ENCODE measurements around the gene CABLES1. TPM values are rescaled to one million over a fixed set of nuclear protein-coding genes. Genes with fewer than 3 reads are reported as not detected.
"Not testable (repeated sequence)": the region's sequence is repeated elsewhere in the genome, so short reads cannot be mapped to it uniquely, and the experiment has no call there.

CABLES1 gene
- polyA plus RNA-seq, 6 donors from 2014 or later = 0.10 to 0.63 (median 0.21) TPM; not detected in 2

DNA sequence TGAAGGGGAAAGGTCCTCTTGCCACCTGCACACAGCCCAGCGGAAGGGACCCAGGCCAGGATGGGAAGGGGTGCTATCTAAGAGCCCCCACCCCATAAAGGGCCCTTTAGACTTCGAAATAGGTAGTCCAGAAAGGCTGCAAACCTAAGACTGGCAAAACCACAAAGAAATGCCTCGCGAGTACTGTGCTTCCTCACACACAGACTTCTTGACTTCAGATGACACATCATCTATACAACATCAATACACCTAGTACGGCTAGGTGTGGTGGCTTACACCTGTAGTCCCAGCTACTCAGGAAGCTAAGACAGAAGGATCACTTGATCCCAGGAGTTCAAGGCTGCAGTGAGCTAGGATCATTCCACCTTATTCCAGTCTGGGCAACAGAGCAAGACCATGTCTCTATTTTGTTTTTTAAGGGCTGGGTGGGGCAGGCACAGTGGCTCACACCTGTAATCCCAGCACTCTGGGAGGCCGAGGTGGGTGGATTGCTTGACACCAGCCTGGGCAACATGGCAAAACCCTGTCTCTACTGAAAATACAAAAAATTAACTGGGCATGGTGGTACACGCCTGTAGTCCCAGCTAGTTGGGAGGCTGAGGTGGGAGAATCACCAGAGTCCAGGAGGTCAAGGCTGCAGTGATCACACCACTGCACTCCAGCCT lies 125.8 kb downstream of the CABLES1 start:
- peak overlapping the region; percentile 85 to 96 (median 88) for H3K27ac Mint-ChIP-seq
- ATAC-seq (ENCODE audit: low read depth in 2 of 2) (peak in 1 of 2 donors; percentile 22), DNase-seq (no peak)
- no peaks in the 10 kb centered on the region for H3K36me3 Mint-ChIP-seq
- peaks cover 31 to 40% (median 36%) of the 10 kb centered on the region in 3 donors for H3K4me1 Mint-ChIP-seq
- peaks cover 0 to 4% (median 0%) of the 10 kb centered on the region in 3 donors for H3K27me3 Mint-ChIP-seq
- H3K4me3 Mint-ChIP-seq = peak overlapping the region in 7 of 8 donors; percentile 42 to 89 (median 81)
- H3K9me3 Mint-ChIP-seq = no peaks in the 10 kb centered on the region

DNA sequence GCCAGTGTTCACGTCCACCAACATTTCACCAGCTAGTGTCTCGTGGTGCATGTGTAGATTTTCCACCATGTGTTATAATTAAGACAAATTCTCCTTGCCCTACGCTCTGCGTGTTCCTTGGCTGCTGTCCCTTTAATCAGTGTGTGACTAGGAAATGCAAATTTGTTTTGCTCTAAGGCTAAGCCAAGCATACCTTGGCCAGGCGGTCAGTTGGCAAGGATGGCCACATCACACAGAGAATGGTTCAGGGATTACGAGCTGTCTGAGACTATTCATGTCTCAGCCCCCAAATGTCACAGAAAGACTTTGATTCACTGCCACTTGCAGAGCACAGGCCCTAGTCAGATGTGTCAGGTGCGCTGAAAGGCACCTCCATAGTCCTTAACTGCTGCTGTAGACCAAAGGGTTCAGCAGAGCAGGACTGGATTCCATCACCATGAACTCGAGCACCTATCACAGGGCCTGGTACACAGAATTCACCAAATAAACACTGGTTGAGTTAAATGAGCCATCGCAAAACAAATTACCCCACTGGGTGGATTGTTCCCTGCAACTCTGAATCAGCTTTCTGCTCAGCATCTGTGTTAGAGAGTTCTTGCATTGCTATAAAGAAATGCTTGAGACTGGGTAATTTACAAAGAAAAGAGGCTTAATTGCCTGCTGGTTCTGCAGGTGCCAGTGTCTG lies 128.4 kb downstream of the CABLES1 start:
- Mint-ChIP-seq H3K4me1 (peaks cover 32 to 49% (median 40%) of the 10 kb centered on the region in 3 donors), H3K27ac (peak overlapping the region in 1 of 6 donors; percentile 76), H3K4me3 (no peak overlapping the region), H3K9me3 (peaks cover 0 to 6% (median under 1%) of the 10 kb centered on the region in 7 donors), H3K27me3 (peaks cover 0 to 9% (median 0%) of the 10 kb centered on the region in 3 donors), H3K36me3 (no peaks in the 10 kb centered on the region)
- no peak for DNase-seq
- no peak for ATAC-seq (ENCODE audit: low read depth in 2 of 2)

DNA sequence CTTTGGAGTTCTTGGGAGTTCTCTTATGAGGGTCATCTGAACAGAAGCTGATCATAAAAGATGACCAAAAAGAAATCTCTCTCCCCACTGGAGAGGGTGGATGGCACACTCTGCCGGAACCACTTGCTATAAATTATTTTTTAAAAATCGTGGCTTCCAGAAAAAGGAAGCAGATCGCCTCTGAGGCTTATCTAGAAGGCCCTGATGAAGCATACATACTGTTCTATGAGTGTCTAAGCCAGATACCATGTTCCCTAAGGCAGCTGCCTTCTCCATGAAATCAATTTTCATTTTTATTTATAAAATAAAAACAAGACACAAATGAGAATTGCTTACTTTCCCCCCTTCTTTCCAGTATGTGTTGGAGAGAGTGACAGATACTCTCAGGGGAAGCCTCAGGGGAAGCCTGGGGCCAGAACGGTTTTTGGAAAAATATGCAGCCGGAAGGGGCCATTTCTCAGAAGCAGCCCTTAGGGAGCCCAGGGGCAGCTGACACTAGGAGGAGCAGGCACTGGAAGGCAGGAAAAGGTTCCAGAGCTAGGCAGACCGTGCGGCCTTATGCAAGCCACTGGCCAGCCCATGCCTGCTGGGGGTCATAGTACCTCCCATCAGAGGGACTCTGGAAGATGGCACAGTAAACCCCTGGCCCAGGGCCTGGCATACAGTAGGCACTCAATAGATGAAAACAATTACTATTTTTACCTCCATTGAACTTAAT lies 130.6 kb downstream of the CABLES1 start:
- peaks cover 21 to 37% (median 27%) of the 10 kb centered on the region in 3 donors for H3K4me1 Mint-ChIP-seq
- H3K4me3 Mint-ChIP-seq = no peak overlapping the region
- peaks cover 0 to 9% (median 0%) of the 10 kb centered on the region in 3 donors for H3K27me3 Mint-ChIP-seq
- H3K36me3 Mint-ChIP-seq = peaks cover 7 to 11% of the 10 kb centered on the region in 2 donors
- no peak for ATAC-seq (ENCODE audit: low read depth in 2 of 2)
- DNase-seq = no peak
- H3K9me3 Mint-ChIP-seq = peaks cover 6 to 28% (median 19%) of the 10 kb centered on the region in 7 donors
- H3K27ac Mint-ChIP-seq = peak overlapping the region in 2 of 6 donors; percentile 47 to 68

DNA sequence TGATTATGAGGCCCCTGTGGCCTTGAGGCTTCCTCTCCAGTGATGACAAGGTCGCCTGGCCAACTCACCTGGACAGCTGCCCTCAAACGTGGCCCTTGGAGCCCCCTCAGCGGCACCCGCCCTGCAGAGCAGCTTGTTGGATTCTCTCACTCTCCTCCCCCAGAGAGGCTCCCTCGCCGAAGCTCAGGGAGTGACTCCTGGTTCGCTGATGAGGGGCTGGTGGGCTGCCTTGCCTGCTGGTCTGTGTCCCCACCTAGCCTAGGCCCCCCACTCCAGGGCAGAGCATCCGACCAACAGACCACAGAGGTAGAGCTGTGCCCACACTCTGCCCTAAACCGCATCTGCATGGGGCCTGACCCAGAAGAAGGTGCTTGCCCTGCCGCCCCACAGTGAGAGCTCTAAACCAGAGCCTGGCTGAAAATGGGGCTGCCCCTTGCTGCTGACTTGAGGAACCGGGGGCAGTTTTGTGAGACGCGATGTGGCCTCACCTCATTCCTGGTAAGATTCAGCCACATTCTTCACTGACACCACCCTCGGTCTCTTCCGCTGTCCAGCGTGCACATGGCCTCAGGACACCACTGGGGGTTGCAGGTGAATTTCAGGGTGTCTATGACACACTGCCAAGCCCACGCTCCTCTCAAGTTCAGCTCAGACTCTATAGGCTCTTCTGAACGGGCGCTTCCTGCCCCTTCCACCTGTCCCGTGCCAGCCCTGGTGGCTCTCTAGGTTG lies 131.6 kb downstream of the CABLES1 start:
- Mint-ChIP-seq H3K4me3 (peak overlapping the region in 3 of 8 donors; percentile 36 to 69 (median 53)), H3K4me1 (peaks cover 18 to 34% (median 23%) of the 10 kb centered on the region in 3 donors), H3K9me3 (peaks cover 8 to 38% (median 28%) of the 10 kb centered on the region in 7 donors)

DNA sequence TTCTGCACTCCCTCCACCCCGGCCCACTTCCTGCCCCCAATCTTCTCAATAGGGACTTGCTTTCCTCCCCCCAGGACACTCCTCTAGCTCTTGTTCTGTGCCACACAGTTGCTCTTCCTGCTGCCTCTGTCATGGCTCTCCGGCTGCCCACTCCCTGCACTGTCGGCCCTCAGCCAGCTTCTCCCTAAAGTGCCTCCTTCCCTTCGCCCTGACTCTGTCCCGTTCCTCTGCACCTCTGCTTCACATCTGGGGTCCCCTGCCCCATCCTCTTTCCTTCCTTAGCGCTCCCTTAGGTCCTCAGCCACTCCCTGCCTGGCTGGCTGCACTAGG lies 132.1 kb downstream of the CABLES1 start:
- ATAC-seq (ENCODE audit: low read depth in 2 of 2) (peak in 1 of 2 donors; percentile 8), DNase-seq (no peak)
- peak overlapping the region in 2 of 8 donors; percentile 36 to 67 for H3K4me3 Mint-ChIP-seq
- H3K36me3 Mint-ChIP-seq = peaks cover 7 to 11% of the 10 kb centered on the region in 2 donors
- H3K27me3 Mint-ChIP-seq = peaks cover 0 to 9% (median 0%) of the 10 kb centered on the region in 3 donors
- H3K4me1 Mint-ChIP-seq = peaks cover 18 to 34% (median 23%) of the 10 kb centered on the region in 3 donors
- peak overlapping the region; percentile 61 to 88 (median 80) for H3K27ac Mint-ChIP-seq
- peaks cover 9 to 41% (median 30%) of the 10 kb centered on the region in 7 donors for H3K9me3 Mint-ChIP-seq

More for the DNA sequence above, 131.6 kb downstream of the CABLES1 start:
- H3K27ac Mint-ChIP-seq = peak overlapping the region in 4 of 6 donors; percentile 67 to 88 (median 81)
- H3K36me3 Mint-ChIP-seq = peaks cover 7 to 11% of the 10 kb centered on the region in 2 donors
- ATAC-seq (ENCODE audit: low read depth in 2 of 2) (peak; percentile 45 to 52), DNase-seq (peak; percentile 39)
- peaks cover 0 to 9% (median 0%) of the 10 kb centered on the region in 3 donors for H3K27me3 Mint-ChIP-seq

DNA sequence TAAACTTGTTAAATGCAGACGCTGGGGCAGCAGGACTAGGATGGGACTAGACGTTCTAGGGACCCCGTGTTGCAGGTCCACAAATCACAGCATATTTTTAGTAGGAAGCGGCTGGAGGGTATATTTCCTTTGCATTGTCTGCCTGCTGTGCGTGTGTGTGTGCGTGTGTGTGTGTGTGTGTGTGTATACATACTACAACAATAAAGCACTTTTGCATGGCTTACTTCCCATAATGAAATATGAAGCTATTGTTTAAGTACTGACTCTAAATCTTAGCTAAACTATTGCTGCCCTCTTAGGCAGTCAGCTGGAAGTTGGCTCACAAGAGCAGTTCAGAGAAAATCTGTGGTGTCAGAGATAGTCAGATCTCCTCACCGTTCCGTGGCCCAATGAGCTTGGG lies 133.4 kb downstream of the CABLES1 start:
- peaks cover 18 to 36% (median 23%) of the 10 kb centered on the region in 3 donors for H3K4me1 Mint-ChIP-seq
- H3K36me3 Mint-ChIP-seq = peaks cover 7 to 20% of the 10 kb centered on the region in 2 donors
- DNase-seq = no peak
- peak overlapping the region in 2 of 8 donors; percentile 3 to 16 for H3K4me3 Mint-ChIP-seq
- peak overlapping the region in 3 of 6 donors; percentile 25 to 69 (median 34) for H3K27ac Mint-ChIP-seq
- H3K9me3 Mint-ChIP-seq = peaks cover 9 to 44% (median 35%) of the 10 kb centered on the region in 7 donors
- ATAC-seq (ENCODE audit: low read depth in 2 of 2) = no peak
- H3K27me3 Mint-ChIP-seq = peaks cover 0 to 9% (median 0%) of the 10 kb centered on the region in 3 donors

DNA sequence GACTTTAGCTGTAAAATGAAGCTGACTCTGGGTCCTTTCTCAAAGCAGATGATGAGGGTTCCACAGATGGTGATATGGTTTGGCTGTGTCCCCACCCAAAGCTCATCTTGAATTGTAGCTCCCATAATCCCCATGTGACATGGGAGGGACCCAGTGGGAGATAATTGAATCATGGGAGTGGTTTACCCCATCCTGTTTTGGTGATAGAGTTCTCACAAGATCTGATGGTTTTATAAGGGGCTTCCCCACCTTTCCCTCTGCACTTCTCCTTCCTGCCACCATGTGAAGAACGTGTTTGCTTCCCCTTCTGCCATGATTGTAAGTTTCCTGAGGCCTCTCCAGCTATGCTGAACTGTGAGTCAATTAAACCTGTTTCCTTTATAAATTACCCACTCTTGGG lies 133.8 kb downstream of the CABLES1 start:
- DNase-seq (peak; percentile 33), ATAC-seq (ENCODE audit: low read depth in 2 of 2) (peak; percentile 48 to 61)
- H3K27ac Mint-ChIP-seq = peak overlapping the region; percentile 2 to 94 (median 70)
- peaks cover 9 to 44% (median 36%) of the 10 kb centered on the region in 7 donors for H3K9me3 Mint-ChIP-seq
- peaks cover 7 to 20% of the 10 kb centered on the region in 2 donors for H3K36me3 Mint-ChIP-seq
- peak overlapping the region in 4 of 8 donors; percentile 3 to 55 (median 28) for H3K4me3 Mint-ChIP-seq
- H3K27me3 Mint-ChIP-seq = not testable (repeated sequence)
- peaks cover 18 to 36% (median 23%) of the 10 kb centered on the region in 3 donors for H3K4me1 Mint-ChIP-seq

DNA sequence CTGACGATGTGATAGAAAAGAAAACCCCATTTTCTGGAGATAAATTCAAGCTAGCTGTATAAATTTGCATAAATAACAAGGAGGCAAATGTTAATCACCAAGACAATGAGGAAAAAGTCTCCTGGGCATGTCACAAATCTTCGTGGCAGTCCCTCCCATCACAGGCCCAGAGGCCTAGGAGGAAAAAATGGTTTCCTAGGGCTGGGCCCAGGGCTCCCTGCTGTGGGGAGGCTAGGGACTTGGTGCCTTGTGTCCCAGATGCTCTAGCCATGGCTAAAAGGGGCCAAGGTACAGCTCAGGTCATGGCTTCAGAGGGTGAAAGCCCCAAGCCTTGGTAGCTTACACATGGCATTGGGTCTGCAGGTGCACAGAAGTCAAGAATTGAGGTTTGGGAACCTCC lies 134.6 kb downstream of the CABLES1 start:
- DNase-seq (no peak), ATAC-seq (ENCODE audit: low read depth in 2 of 2) (no peak)
- Mint-ChIP-seq H3K4me3 (peak overlapping the region in 1 of 8 donors; percentile 55), H3K36me3 (peaks cover 7 to 20% of the 10 kb centered on the region in 2 donors), H3K9me3 (peaks cover 9 to 44% (median 36%) of the 10 kb centered on the region in 7 donors), H3K4me1 (peaks cover 18 to 36% (median 23%) of the 10 kb centered on the region in 3 donors), H3K27ac (peak overlapping the region in 2 of 6 donors; percentile 2 to 88), H3K27me3 (peaks cover 0 to 5% (median 0%) of the 10 kb centered on the region in 3 donors)

DNA sequence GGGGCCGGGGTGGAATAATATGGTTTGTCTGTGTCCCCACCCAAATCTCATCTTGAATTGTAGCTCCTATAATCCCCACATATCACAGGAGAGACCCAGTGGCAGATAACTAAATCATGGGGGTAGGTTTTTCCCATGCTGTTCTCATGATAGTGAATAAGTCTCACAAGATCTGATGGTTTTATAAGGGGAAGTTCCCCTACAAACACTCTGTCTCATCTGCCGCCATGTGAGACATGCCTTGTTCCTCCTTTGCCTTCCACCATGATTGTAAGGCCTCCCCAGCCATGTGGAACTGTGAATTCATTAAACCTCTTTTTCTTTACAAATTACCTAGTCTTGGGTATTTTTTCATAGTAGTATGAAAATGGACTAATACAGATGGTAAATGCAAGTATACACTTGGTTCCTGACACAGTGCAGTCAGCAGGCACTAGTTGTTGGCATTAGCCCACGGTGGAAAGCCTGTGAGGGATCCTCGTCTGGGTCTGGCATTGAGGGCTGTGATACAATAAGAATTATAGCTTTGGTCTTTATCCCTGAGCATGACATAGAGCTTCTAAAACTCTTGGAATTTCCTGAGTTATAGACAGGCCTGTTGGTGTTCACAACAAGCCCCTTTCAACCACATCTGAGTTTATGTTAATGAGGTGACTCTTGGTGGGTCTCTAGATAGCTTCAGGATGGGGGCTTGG lies 135.8 kb downstream of the CABLES1 start:
- peaks cover 11 to 20% of the 10 kb centered on the region in 2 donors for H3K36me3 Mint-ChIP-seq
- peaks cover 9 to 44% (median 36%) of the 10 kb centered on the region in 7 donors for H3K9me3 Mint-ChIP-seq
- peak overlapping the region in 1 of 8 donors; percentile 20 for H3K4me3 Mint-ChIP-seq
- peaks cover 18 to 36% (median 23%) of the 10 kb centered on the region in 3 donors for H3K4me1 Mint-ChIP-seq
- ATAC-seq (ENCODE audit: low read depth in 2 of 2) = peak; percentile 66 to 74
- H3K27me3 Mint-ChIP-seq = peaks cover 0 to 5% (median 0%) of the 10 kb centered on the region in 3 donors
- DNase-seq = peak; percentile 34
- H3K27ac Mint-ChIP-seq = peak overlapping the region; percentile 32 to 91 (median 75)

DNA sequence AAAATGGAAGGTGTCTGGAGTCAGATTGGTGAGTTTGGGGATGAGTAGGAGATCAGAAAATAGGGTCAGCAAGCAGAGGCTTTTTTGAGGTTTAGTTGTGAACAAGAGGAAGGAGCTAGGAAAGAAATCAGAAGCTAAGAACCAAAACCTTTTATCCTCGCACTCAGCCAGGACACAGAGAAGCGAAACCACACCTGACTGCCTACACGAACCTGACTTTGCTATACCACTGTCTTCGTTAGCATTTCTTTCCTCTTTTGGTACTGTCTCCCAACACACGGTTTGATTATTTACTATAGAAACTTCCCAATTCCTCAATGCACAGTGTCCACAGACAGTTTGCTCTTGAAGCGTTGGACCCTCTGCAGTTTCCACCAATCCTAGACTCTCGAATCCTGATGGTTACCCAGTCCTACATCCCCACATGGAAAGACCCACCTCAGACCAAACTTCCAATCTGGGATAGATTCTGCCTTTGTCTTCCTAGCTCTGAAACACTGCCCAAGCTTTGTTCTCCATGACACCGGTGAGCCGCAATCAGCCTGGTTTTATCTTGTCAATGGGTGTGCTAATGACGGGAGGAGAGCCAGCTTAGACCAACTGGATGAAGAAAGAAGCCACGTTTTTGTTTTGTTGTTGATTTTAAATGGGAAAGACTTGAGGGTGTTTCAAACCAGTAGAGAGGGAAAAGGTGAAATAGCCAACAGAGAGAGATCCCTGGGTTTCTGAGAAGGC lies 137.4 kb downstream of the CABLES1 start:
- H3K27me3 Mint-ChIP-seq = peaks cover 0 to 2% (median 0%) of the 10 kb centered on the region in 3 donors
- H3K9me3 Mint-ChIP-seq = peaks cover 14 to 53% (median 42%) of the 10 kb centered on the region in 7 donors
- ATAC-seq (ENCODE audit: low read depth in 2 of 2) (no peak), DNase-seq (no peak)
- no peak overlapping the region for H3K4me3 Mint-ChIP-seq
- peak overlapping the region in 1 of 6 donors; percentile 48 for H3K27ac Mint-ChIP-seq
- H3K36me3 Mint-ChIP-seq = peaks cover 16 to 29% of the 10 kb centered on the region in 2 donors
- peaks cover 8 to 22% (median 11%) of the 10 kb centered on the region in 3 donors for H3K4me1 Mint-ChIP-seq

DNA sequence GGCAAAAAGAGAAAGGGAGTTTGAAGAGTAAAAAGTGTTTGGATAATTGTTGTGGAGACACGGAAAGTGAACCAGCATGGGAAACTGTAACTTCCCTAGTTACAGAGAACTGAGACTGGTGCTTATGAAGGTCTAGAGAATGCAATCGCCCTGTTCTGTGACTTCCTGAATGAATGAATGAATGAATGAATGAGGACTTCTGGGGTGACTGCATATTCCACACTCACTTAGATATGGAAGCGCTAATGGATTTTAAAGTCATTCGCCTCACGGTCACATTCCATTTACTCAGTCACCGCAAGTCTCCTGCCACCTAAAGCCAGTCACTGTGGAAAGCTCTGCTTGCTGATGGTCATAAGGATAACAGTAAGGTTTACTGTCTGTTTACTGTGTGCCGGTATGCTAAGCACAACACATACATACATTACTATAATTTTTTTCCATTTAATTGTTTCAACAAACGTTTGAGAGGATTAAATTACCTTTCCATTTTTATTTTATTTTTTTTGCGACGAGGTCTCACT lies 138.2 kb downstream of the CABLES1 start:
- peak overlapping the region in 1 of 8 donors; percentile 6 for H3K4me3 Mint-ChIP-seq
- DNase-seq (no peak), ATAC-seq (ENCODE audit: low read depth in 2 of 2) (no peak)
- peaks cover 15 to 51% (median 42%) of the 10 kb centered on the region in 7 donors for H3K9me3 Mint-ChIP-seq
- H3K27me3 Mint-ChIP-seq = no peaks in the 10 kb centered on the region
- peak overlapping the region in 2 of 6 donors; percentile 66 to 81 for H3K27ac Mint-ChIP-seq
- peaks cover 7 to 14% (median 8%) of the 10 kb centered on the region in 3 donors for H3K4me1 Mint-ChIP-seq
- peaks cover 21 to 33% of the 10 kb centered on the region in 2 donors for H3K36me3 Mint-ChIP-seq
